T-helper 17 cell (primary cell): Measurements from ENCODE around the gene PRDX2. TPM values are rescaled to one million over a fixed set of nuclear protein-coding genes. Genes with fewer than 3 reads are reported as not detected.
"Not testable (repeated sequence)": the region's sequence is repeated elsewhere in the genome, so short reads cannot be mapped to it uniquely, and the experiment has no call there.

Source experiments
- ATAC-seq: fragments of 150-1000 bp; cut with Tn5 transposase; 2 replicates; pipeline ENCODE4 v1.10.0; 2021; ENCODE audit warnings: mild to moderate bottlenecking, moderate library complexity
- DNase-seq, 3 donors: peaks; one replicate each; pipeline versions ENCODE4 v3.0.0 to v3.0.0-alpha.2; 2020 to 2021
- H3K9me3 ChIP-seq: one replicate; pipeline ENCODE4 v1.7.0; 2013; ENCODE audit warnings: low read length, mild to moderate bottlenecking; ENCODE audit not compliant: control insufficient read depth, poor library complexity, severe bottlenecking
- H3K27ac Mint-ChIP-seq: one replicate; pipeline ENCODE4 v1.8.0; 2022; ENCODE audit warnings: mild to moderate bottlenecking, moderate library complexity, mixed read lengths
- H3K27me3 Mint-ChIP-seq: one replicate; pipeline ENCODE4 v1.8.0; 2022; ENCODE audit warnings: mixed read lengths
- H3K36me3 Mint-ChIP-seq: one replicate; pipeline ENCODE4 v1.8.0; 2022; ENCODE audit warnings: low read depth, mixed read lengths
- H3K4me1 Mint-ChIP-seq: one replicate; pipeline ENCODE4 v1.8.0; 2022; ENCODE audit warnings: mild to moderate bottlenecking, mixed read lengths
- H3K4me3 Mint-ChIP-seq: one replicate; pipeline ENCODE4 v1.8.0; 2022; ENCODE audit warnings: mild to moderate bottlenecking, moderate library complexity, mixed read lengths
- total RNA-seq, 4 donors: library from RNA in 2 of 4; stranded (reverse) in 2 of 4; gene quantifications; one replicate each; pipeline ENCODE4 v1.2.3 and lab custom pipeline; 2022 to 2026

The PRDX2 gene
- total RNA-seq, 2 donors from 2014 or later: 92.6 to 97.0 TPM

DNA sequence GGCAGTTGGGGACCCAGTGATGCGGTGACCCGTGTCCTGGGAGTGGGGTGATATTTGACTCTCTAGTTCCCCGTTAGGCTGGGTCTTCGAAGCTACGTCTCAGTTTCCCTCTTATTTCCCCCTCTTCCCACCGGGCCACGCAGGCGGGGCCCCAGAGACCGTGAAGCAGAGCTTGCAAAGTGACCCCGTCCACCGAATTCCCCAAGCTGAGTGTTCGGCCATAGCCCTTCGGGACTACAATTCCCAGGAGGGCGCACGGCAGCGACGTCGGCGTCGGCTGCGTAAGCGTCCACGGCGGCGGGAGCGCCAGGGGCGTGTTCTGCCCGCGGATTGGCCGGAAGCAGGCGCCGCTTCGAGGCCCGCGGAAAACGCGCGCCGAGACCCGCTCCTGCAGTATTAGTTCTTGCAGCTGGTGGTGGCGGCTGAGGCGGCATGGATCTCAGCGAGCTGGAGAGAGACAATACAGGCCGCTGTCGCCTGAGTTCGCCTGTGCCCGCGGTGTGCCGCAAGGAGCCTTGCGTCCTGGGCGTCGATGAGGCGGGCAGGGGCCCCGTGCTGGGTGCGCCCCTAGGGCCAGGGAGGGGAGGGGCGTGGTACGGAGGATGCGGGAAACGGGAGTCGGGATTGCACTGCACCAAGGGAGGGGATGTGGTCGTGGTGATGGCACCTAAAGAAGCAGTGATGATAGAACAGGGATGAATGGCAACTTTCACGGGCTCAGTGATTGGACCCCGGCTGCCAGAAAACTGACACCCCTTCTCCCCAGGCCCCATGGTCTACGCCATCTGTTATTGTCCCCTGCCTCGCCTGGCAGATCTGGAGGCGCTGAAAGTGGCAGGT is 4.9 kb upstream of the PRDX2 start, which contains the start of gene RNASEH2A:
TSS of gene RNASEH2A (plus strand) at position 343 of the 840 bp plus-strand sequence. CDS start at position 433, 90 bp downstream.
- Mint-ChIP-seq H3K4me3 (peak within 1 kb of the TSS; percentile 96), H3K27me3 (no peaks in the 10 kb centered on the region), H3K4me1 (peaks cover 22% of the 10 kb centered on the region), H3K27ac (peak within 1 kb of the TSS; percentile 54), H3K36me3 (peaks cover 4% of the 10 kb centered on the region)
- ATAC-seq: peak; percentile 90
- H3K9me3 ChIP-seq: no peaks in the 10 kb centered on the region
- DNase-seq: peak; percentile 75 to 84 (median 77)

DNA sequence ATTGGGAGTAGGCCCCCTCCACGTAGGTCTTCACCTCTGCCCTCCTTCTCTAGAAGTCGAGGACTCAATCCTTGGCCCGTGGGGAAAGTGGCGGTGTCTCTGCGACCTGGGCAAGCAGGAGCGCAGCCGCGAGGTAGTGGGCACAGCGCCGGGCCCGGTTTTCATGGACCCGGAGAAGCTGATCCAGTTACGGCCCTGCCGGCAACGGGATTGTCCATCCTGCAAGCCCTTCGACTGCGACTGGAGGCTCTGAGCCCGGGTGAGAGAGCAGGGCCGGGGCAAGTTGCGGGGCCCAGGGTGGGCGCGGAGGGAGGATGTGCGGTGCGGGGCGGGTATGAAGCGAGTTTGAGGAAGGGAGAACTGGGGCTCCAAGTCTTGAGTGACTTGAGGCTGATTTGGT is 2.5 kb upstream of the PRDX2 start:
- H3K4me3 Mint-ChIP-seq: no peak overlapping the region
- DNase-seq (no peak), ATAC-seq (no peak)
- H3K9me3 ChIP-seq: no peaks in the 10 kb centered on the region
- H3K4me1 Mint-ChIP-seq: peaks cover 29% of the 10 kb centered on the region
- H3K36me3 Mint-ChIP-seq: peaks cover 2% of the 10 kb centered on the region
- no peaks in the 10 kb centered on the region for H3K27me3 Mint-ChIP-seq
- H3K27ac Mint-ChIP-seq: no peak overlapping the region

DNA sequence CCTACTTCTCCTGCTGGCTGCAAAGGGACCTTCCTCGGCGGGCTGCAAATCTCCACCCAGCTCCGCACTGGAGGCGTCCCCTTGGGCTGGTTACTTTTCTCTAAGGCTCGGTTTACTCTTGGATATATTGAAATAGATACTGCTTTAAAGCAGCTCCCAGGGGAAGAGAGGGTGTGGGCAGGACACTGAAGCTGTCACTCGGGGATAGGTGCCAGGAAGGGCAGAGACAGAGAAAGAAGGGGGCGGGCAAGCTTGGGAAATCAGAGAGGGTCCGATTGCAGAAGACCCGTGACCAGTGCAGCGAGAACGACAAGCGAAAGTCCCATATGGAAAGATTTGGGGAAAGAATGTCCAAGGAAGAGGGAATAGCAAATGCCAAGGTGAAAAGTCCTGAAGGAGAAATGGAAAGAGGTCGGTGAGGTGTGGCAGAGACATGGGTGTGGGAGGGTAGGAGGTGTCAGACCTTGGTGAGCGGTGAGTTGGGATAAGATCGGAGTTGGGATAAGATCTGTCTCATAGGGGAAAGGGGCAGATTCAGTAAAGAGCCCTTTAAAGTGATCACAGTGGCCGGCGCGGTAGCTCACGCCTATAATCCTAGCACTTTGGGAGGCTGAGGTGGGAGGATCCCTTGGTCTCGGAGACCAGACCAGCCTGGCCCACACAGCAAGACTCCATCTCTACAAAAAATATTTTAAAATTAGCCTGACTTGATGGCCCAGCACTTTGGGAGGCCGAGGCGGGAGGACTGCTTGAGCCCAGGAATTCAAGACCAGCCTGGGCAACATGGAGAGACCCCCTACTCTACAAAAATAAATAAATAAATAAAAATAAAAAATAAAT is 887 bp upstream of the PRDX2 start:
- H3K9me3 ChIP-seq: no peaks in the 10 kb centered on the region
- peaks cover 27% of the 10 kb centered on the region for H3K4me1 Mint-ChIP-seq
- DNase-seq (no peak), ATAC-seq (no peak)
- peaks cover 2% of the 10 kb centered on the region for H3K36me3 Mint-ChIP-seq
- peak overlapping the region; percentile 74 for H3K27ac Mint-ChIP-seq
- H3K4me3 Mint-ChIP-seq: peak overlapping the region; percentile 90
- H3K27me3 Mint-ChIP-seq: no peaks in the 10 kb centered on the region

DNA sequence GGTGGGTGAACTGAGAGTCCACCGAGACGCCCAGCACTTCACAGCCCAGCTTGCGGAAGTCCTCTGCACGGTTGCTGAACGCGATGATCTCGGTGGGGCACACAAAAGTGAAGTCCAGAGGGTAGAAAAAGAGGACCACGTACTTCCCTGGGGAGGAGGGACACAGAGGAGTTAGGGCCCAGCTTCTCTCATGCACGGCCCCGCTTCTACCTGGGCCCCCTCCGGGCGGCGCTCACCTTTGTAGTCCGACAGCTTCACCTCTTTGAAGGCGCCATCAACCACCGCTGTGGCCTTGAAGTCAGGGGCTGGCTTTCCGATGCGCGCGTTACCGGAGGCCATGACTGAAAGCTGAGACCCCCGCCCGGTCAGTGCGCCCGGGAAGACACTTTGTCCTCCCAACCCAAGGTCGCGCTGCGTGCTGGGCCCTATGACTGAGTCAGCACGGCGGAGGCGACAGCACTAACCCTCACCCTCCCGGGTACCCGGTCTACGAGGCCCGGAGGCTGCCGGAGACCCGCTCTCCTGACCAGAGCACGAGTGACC is 606 bp downstream of the PRDX2 start:
- H3K9me3 ChIP-seq: no peaks in the 10 kb centered on the region
- Mint-ChIP-seq H3K4me1 (peaks cover 22% of the 10 kb centered on the region), H3K36me3 (peaks cover 2% of the 10 kb centered on the region), H3K4me3 (peak overlapping the region; percentile 90), H3K27me3 (no peaks in the 10 kb centered on the region), H3K27ac (peak overlapping the region; percentile 61)
- DNase-seq (no peak), ATAC-seq (peak; percentile 3)

DNA sequence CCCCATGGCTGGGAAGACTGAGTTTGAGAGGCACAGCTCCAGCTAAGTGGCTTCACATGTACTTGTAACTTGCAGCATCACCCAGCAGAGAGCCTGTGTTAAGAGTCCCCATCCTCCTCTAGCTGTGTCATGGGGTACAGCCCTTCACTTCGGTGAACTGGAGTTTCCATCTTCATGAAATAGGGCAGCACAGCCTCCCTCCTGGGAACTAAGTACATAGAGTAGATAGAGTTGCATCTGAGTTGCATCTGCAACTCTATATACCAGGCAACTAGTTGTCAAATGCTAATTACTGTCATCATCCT is 1.2 kb downstream of the PRDX2 start:
- H3K9me3 ChIP-seq: no peaks in the 10 kb centered on the region
- ATAC-seq (no peak), DNase-seq (no peak)
- Mint-ChIP-seq H3K27ac (peak overlapping the region; percentile 61), H3K4me3 (peak overlapping the region; percentile 90), H3K36me3 (peaks cover 2% of the 10 kb centered on the region), H3K4me1 (peaks cover 24% of the 10 kb centered on the region), H3K27me3 (no peaks in the 10 kb centered on the region)

DNA sequence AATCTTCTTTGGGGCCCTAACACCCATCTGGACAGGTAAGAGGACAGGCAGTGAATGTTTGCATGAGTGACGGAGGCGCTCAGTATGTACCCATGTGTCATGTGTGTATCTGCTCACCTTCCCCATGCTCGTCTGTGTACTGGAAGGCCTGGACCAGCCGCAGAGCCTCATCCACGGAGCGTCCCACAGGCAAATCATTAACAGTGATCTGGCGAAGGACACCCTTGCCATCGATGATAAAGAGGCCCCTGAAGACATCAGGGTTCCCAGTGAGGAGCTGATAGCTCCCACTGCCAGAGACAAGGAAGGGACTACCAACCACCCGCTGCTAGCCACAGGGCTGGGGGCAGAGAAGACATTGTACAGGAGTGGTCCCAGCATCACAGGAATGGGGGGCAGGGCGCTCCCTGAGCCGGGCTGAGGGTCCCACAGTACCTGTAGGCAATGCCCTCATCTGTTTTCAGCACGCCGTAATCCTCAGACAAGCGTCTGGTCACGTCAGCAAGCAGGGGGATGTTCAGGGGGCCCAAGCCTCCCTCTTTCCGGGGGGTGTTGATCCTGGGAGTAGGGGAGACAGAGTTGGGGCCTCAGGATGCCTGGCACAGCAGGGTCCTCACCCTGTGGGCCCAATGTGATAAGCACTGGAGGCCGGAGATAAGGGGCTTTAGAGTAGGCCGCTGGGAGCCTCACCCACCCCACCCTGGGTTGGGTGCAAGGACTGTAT is 1.7 kb downstream of the PRDX2 start:
- Mint-ChIP-seq H3K4me1 (peaks cover 24% of the 10 kb centered on the region), H3K36me3 (peaks cover 2% of the 10 kb centered on the region), H3K27me3 (no peaks in the 10 kb centered on the region), H3K27ac (no peak overlapping the region), H3K4me3 (peak overlapping the region; percentile 90)
- DNase-seq (no peak), ATAC-seq (no peak)
- H3K9me3 ChIP-seq: no peaks in the 10 kb centered on the region

DNA sequence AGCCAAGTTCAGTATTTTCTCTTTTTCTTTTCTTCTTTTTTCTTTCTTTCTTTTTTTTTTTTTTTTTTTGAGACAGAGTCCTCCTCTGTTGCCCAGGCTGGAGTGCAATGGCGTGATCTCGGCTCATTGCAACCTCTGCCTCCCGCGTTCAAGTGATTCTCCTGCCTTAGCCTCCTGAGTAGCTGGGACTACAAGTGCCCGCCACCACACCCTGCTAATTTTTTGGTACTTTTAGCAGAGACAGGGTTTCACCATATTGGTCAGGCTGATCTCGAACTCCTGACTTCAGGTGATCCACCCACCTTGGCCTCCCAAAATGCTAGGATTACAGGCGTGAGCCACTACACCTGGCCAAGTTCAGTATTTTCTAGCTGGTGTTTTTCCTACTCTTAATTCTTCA is 4.0 kb downstream of the PRDX2 start:
- H3K27ac Mint-ChIP-seq, DNase-seq, ATAC-seq, H3K27me3 Mint-ChIP-seq, H3K9me3 ChIP-seq, H3K36me3 Mint-ChIP-seq: not testable (repeated sequence)
- peak overlapping the region; percentile 36 for H3K4me3 Mint-ChIP-seq
- H3K4me1 Mint-ChIP-seq: peaks cover 34% of the 10 kb centered on the region

DNA sequence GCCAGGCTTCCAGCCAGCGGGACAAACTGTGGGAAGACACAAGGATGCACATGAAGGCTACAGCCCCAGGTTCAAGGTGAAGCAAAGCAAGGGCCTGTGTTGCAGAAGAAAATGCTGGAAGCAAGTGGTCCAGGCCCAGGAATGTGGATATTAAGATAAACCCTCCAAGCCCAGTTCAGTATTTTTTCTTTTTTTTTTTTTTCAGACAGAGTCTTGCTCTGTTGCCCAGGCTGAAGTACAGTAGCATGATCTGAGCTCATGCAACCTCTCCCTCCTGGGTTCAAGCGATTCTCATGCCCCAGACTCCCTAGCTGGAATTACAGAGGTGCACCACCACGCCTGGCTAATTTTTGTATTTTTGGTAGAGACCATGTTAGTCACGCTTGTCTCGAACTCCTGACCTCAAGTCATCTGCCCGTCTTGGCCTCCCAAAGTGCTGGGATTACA is 4.4 kb downstream of the PRDX2 start:
- H3K36me3 Mint-ChIP-seq: peaks cover 5% of the 10 kb centered on the region
- DNase-seq: no peak
- no peaks in the 10 kb centered on the region for H3K27me3 Mint-ChIP-seq
- peak overlapping the region; percentile 36 for H3K4me3 Mint-ChIP-seq
- peaks cover 30% of the 10 kb centered on the region for H3K4me1 Mint-ChIP-seq
- ATAC-seq: no peak
- H3K9me3 ChIP-seq: no peaks in the 10 kb centered on the region
- peak overlapping the region; percentile 99 for H3K27ac Mint-ChIP-seq

DNA sequence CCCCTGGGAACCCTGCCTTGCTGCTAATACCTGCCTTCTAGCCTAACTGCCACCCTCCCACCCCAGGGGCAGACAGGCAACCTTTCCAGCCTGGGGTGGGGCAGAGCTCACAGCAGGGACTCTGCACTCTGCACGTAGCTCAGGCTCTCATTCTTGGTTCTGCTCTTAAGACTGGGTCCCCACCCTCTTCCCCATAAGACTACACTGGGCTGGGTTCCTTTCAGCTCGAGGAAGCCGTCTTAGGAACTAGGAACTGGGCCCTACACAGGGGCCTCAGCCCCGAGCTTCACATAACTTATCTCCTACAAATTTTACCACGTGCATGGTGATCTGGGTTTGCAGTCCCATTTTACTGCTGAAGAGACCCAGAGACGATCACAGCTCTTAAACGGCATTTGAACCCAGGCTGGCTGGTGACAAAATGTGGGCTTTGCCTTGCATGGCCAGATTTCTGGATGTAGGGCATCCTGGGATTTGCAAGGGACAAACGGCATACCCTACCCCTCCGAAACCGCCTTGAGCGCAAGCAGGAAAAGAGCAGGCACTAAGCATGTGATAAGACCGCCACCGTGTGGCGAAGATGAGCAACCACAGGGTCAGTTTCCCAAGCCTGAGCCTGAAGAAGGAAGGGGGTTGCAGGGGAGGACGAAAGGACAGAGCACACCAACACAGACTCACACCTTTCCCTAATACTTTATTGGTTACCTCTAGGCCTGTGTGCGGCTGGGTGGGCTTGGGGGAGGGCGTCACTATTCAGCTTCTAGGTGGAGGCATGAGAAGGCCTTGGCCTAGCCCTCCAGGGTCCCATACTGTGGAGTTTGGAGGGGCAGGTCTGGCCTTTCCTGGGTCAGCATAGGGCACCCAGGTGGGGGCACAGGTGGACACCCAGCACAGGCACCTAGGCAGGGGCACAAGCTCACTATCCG is 5.2 kb downstream of the PRDX2 start:
- peak overlapping the region; percentile 99 for H3K27ac Mint-ChIP-seq
- H3K4me1 Mint-ChIP-seq: peaks cover 28% of the 10 kb centered on the region
- H3K4me3 Mint-ChIP-seq: peak overlapping the region; percentile 86
- H3K27me3 Mint-ChIP-seq: no peaks in the 10 kb centered on the region
- DNase-seq: peak; percentile 57 to 65 (median 60)
- no peaks in the 10 kb centered on the region for H3K9me3 ChIP-seq
- H3K36me3 Mint-ChIP-seq: peaks cover 5% of the 10 kb centered on the region
- no peak for ATAC-seq

DNA sequence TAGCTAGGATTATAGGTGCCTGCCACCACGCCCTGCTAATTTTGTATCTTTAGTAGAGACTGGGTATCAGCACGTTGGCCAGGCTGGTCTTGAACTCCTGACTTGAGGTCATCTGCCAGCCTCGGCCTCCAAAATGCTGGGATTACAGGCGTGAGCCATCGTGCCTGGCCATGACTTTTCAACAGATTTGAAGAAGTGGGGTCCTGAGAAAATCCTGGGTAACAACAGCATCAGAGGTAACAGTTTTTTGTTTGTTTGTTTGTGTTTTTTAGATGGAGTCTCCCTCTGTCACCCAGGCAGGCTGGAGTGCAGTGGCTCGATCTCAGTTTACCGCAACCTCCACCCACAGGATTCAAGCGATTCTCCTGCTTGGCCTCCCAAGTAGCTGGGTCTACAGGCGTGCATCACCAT is 6.6 kb downstream of the PRDX2 start:
- no peaks in the 10 kb centered on the region for H3K27me3 Mint-ChIP-seq
- DNase-seq (no peak), ATAC-seq (no peak)
- H3K4me3 Mint-ChIP-seq: peak overlapping the region; percentile 98
- peaks cover 34% of the 10 kb centered on the region for H3K4me1 Mint-ChIP-seq
- peaks cover 5% of the 10 kb centered on the region for H3K36me3 Mint-ChIP-seq
- H3K9me3 ChIP-seq: no peaks in the 10 kb centered on the region
- peak overlapping the region; percentile 99 for H3K27ac Mint-ChIP-seq

DNA sequence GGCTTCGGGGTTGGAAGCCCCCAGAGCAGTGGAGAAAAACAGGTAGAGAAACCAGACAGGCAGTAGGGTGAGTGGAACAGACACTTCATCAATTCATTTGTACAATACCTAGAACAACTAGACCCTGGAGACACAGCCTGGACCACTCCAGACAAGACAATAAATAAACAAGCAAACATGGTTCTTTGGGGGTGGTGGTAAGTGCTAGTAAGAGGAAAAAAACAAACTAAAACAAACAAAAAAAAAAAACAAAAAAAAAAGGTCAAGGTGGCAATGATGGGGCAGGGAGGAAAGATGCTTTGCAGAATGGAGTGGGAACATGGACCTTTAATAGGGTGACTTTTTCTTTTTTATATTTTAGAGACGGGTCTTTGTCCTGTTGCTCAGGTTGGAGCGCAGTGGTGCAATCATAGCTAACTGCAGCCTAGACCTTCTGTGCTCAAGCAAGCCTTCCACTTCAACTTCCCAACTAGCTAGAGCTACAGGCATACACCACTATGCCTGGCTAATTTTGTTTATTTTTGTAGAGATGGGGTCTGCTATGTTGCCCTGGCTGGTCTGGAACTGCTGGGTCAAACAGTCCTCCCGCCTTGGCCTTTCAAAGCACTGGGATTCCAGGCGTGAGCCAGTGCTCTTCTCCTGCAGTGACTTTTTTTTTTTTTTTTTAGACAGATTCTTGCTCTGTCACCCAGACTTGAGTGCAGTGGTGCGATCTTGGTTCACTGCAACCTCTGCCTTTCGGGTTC is 7.2 kb downstream of the PRDX2 start:
- Mint-ChIP-seq H3K4me3 (peak overlapping the region; percentile 98), H3K27ac (peak overlapping the region; percentile 99), H3K27me3 (no peaks in the 10 kb centered on the region), H3K36me3 (peaks cover 5% of the 10 kb centered on the region), H3K4me1 (peaks cover 35% of the 10 kb centered on the region)
- DNase-seq (no peak), ATAC-seq (no peak)
- H3K9me3 ChIP-seq: no peaks in the 10 kb centered on the region
